Astrocyte (in vitro differentiated cells and primary cell): ENCODE data around the gene PLEKHM3. TPM values are rescaled to one million over a fixed set of nuclear protein-coding genes. Genes with fewer than 3 reads are reported as not detected.
"Not testable (repeated sequence)": the region's sequence is repeated elsewhere in the genome, so short reads cannot be mapped to it uniquely, and the experiment has no call there.

Experiments used
- DNase-seq: peaks from one replicate; pipeline ENCODE4 v3.0.0-alpha.2; 2010; ENCODE audit warnings: low read depth
- FAIRE-seq: peaks from 2 replicates; lab custom pipeline; 2011; peaks lifted over from hg19 to GRCh38; lab: Jason Lieb, UNC
- H2AFZ ChIP-seq: 2 replicates; pipeline ENCODE4 v1.6.0; 2012; ENCODE audit warnings: low read depth, low read length, inconsistent platforms
- H3K27ac ChIP-seq: 2 replicates; pipeline ENCODE4 v1.5.1; 2011; ENCODE audit warnings: low read depth, low read length, inconsistent platforms
- H3K27me3 ChIP-seq: 2 replicates; pipeline ENCODE4 v1.6.0; 2011; ENCODE audit warnings: low read length, inconsistent platforms; ENCODE audit not compliant: insufficient read depth
- H3K36me3 ChIP-seq: 2 replicates; pipeline ENCODE4 v1.5.1; 2011; ENCODE audit warnings: low read length, inconsistent platforms; ENCODE audit not compliant: insufficient read depth
- H3K4me1 ChIP-seq: 2 replicates; pipeline ENCODE4 v1.5.1; 2011; ENCODE audit warnings: low read length, inconsistent platforms; ENCODE audit not compliant: insufficient read depth
- H3K4me2 ChIP-seq: 2 replicates; pipeline ENCODE4 v1.6.0; 2012; ENCODE audit warnings: low read length, inconsistent platforms
- H3K4me3 ChIP-seq: 2 replicates; pipeline ENCODE4 v1.5.1; 2011; ENCODE audit warnings: low read depth, mild to moderate bottlenecking, low read length, inconsistent platforms; ENCODE audit not compliant: insufficient read depth
- H3K79me2 ChIP-seq: 2 replicates; pipeline ENCODE4 v1.6.0; 2012; ENCODE audit warnings: mild to moderate bottlenecking, low read length, inconsistent platforms; ENCODE audit not compliant: insufficient read depth
- H3K9ac ChIP-seq: 2 replicates; pipeline ENCODE4 v1.6.0; 2012; ENCODE audit warnings: mild to moderate bottlenecking, low read length, inconsistent platforms
- H3K9me3 ChIP-seq: 2 replicates; pipeline ENCODE4 v1.5.1; 2012; ENCODE audit warnings: low read depth, mild to moderate bottlenecking, low read length, inconsistent platforms; ENCODE audit not compliant: insufficient read depth
- H4K20me1 ChIP-seq: 2 replicates; pipeline ENCODE4 v1.6.0; 2012; ENCODE audit warnings: low read length, inconsistent platforms; ENCODE audit not compliant: insufficient read depth
- H3K27ac Mint-ChIP-seq: one replicate; pipeline ENCODE4 v1.8.0; 2021; ENCODE audit warnings: mild to moderate bottlenecking, mixed read lengths; ENCODE audit not compliant: unreplicated experiment
- H3K27me3 Mint-ChIP-seq: one replicate; pipeline ENCODE4 v1.8.0; 2021; ENCODE audit warnings: low read depth, mixed read lengths; ENCODE audit not compliant: unreplicated experiment
- H3K36me3 Mint-ChIP-seq: one replicate; pipeline ENCODE4 v1.8.0; 2021; ENCODE audit warnings: low read depth, mixed read lengths; ENCODE audit not compliant: unreplicated experiment
- H3K4me1 Mint-ChIP-seq: one replicate; pipeline ENCODE4 v1.8.0; 2021; ENCODE audit warnings: low read depth, mixed read lengths; ENCODE audit not compliant: unreplicated experiment
- H3K4me3 Mint-ChIP-seq: one replicate; pipeline ENCODE4 v1.8.0; 2021; ENCODE audit warnings: mild to moderate bottlenecking, moderate library complexity, mixed read lengths; ENCODE audit not compliant: unreplicated experiment
- H3K9me3 Mint-ChIP-seq: one replicate; pipeline ENCODE4 v1.8.0; 2021; ENCODE audit warnings: mild to moderate bottlenecking, mixed read lengths; ENCODE audit not compliant: unreplicated experiment
- CTCF ChIP-seq: IDR thresholded peaks from 2 replicates; pipeline ENCODE4 v1.5.1; 2011; ENCODE audit warnings: low read depth, mild to moderate bottlenecking, inconsistent platforms, low read length, moderate library complexity; ENCODE audit not compliant: insufficient read depth
- EZH2 ChIP-seq: IDR thresholded peaks from 2 replicates; pipeline ENCODE4 v1.6.1; 2012; ENCODE audit warnings: mild to moderate bottlenecking, low read length, inconsistent platforms; ENCODE audit not compliant: insufficient read depth
- total RNA-seq: library from RNA; stranded (reverse); gene quantifications from 2 replicates; pipeline ENCODE4 v1.2.1, GENCODE V29; 2021

The PLEKHM3 gene
- total RNA-seq, 1 donor from 2014 or later = 9.1 TPM

DNA sequence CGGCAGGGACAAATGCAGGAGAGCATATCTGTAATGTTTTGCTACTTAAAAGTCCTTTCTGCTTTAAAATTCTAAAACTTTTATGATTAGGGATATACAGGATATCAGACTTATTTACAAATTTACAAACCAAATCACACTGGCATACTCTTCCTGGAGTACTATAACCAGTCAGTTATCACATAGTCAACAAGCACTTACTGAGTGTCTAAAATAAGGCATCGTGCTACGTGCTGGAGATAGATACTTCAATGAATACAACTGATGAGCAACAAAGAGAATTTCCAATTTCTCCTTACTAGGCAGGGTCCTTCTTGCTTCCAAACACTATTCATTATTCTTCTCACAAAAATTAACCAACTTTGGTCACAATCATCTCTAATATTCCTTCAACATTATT lies 113.5 kb downstream of the PLEKHM3 start:
- no peak for FAIRE-seq
- H3K4me1 Mint-ChIP-seq = peaks cover 3% of the 10 kb centered on the region
- H3K27ac Mint-ChIP-seq = no peak overlapping the region
- no peak overlapping the region for H3K4me3 Mint-ChIP-seq
- no peaks in the 10 kb centered on the region for H3K27me3 ChIP-seq
- no peaks in the 10 kb centered on the region for H3K9me3 ChIP-seq
- no peaks in the 10 kb centered on the region for H4K20me1 ChIP-seq
- H3K9ac ChIP-seq = no peak overlapping the region
- H3K4me2 ChIP-seq = no peak overlapping the region
- H2AFZ ChIP-seq = no peak overlapping the region
- DNase-seq = no peak
- TF ChIP-seq EZH2 = no peak
- peaks cover 9% of the 10 kb centered on the region for H3K36me3 Mint-ChIP-seq
- no peak overlapping the region for H3K4me3 ChIP-seq
- H3K27me3 Mint-ChIP-seq = no peaks in the 10 kb centered on the region
- no peak overlapping the region for H3K27ac ChIP-seq
- H3K36me3 ChIP-seq = no peaks in the 10 kb centered on the region
- no peaks in the 10 kb centered on the region for H3K4me1 ChIP-seq
- no peaks in the 10 kb centered on the region for H3K9me3 Mint-ChIP-seq
- H3K79me2 ChIP-seq = no peaks in the 10 kb centered on the region

DNA sequence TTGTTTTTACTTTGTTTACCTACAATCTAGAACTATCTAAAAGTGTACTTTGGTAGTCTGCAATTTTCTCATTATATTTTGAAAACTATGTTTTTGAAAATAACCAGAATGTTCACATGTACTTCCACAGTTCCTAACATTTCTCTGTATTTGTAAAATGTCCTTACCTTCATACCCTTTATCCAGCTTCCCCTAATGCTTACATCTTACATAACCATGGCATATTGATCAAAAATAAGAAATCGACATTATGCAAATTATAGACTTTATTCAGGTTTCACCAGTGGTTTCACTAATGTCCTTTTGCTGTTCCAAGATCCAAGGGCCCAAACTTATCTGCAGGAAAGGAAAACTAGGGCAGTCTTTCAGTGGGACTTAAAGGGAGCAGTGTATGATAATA lies 114.1 kb downstream of the PLEKHM3 start:
- Histone ChIP-seq H3K27ac (no peak overlapping the region), H3K9ac (no peak overlapping the region), H3K79me2 (no peaks in the 10 kb centered on the region), H3K4me1 (no peaks in the 10 kb centered on the region), H4K20me1 (no peaks in the 10 kb centered on the region), H3K9me3 (no peaks in the 10 kb centered on the region), H3K4me2 (no peak overlapping the region), H3K27me3 (no peaks in the 10 kb centered on the region), H2AFZ (no peak overlapping the region), H3K4me3 (no peak overlapping the region), H3K36me3 (no peaks in the 10 kb centered on the region)
- H3K27me3 Mint-ChIP-seq = no peaks in the 10 kb centered on the region
- peaks cover 3% of the 10 kb centered on the region for H3K4me1 Mint-ChIP-seq
- H3K9me3 Mint-ChIP-seq = no peaks in the 10 kb centered on the region
- FAIRE-seq (no peak), DNase-seq (no peak)
- no peak overlapping the region for H3K4me3 Mint-ChIP-seq
- H3K36me3 Mint-ChIP-seq = peaks cover 9% of the 10 kb centered on the region
- TF ChIP-seq EZH2 (no peak), CTCF (no peak)
- no peak overlapping the region for H3K27ac Mint-ChIP-seq

- H3K9me3 Mint-ChIP-seq, H3K27ac ChIP-seq, H3K9me3 ChIP-seq, H3K4me1 ChIP-seq, H2AFZ ChIP-seq, H3K4me3 ChIP-seq, H3K4me3 Mint-ChIP-seq, H3K27ac Mint-ChIP-seq, H3K79me2 ChIP-seq, H3K4me2 ChIP-seq, H3K36me3 Mint-ChIP-seq, FAIRE-seq, H3K9ac ChIP-seq, H3K27me3 ChIP-seq, H3K27me3 Mint-ChIP-seq, H4K20me1 ChIP-seq, H3K36me3 ChIP-seq, H3K4me1 Mint-ChIP-seq, DNase-seq: not testable (repeated sequence)
Observed at GRCh38 chr2:207906495-207906894, 118.8 kb downstream of the PLEKHM3 start.

GRCh38 chr2:207905546-207905945 lies 119.8 kb downstream of the PLEKHM3 start:
- no peak overlapping the region for H3K4me3 Mint-ChIP-seq
- H3K9me3 Mint-ChIP-seq = no peaks in the 10 kb centered on the region
- DNase-seq (no peak), FAIRE-seq (no peak)
- no peaks in the 10 kb centered on the region for H3K4me1 Mint-ChIP-seq
- H3K27me3 ChIP-seq = no peaks in the 10 kb centered on the region
- TF ChIP-seq CTCF = no peak
- no peak for TF ChIP-seq EZH2
- no peaks in the 10 kb centered on the region for H3K9me3 ChIP-seq
- no peaks in the 10 kb centered on the region for H3K4me1 ChIP-seq
- no peak overlapping the region for H2AFZ ChIP-seq
- no peak overlapping the region for H3K27ac ChIP-seq
- no peaks in the 10 kb centered on the region for H3K36me3 ChIP-seq
- H3K4me3 ChIP-seq = no peak overlapping the region
- H3K79me2 ChIP-seq = no peaks in the 10 kb centered on the region
- no peaks in the 10 kb centered on the region for H3K27me3 Mint-ChIP-seq
- H4K20me1 ChIP-seq = no peaks in the 10 kb centered on the region
- no peak overlapping the region for H3K4me2 ChIP-seq
- H3K36me3 Mint-ChIP-seq = no peaks in the 10 kb centered on the region
- H3K27ac Mint-ChIP-seq = no peak overlapping the region
- H3K9ac ChIP-seq = no peak overlapping the region
